ENCODE data around the gene SLC7A7. TPM values are rescaled to one million over a fixed set of nuclear protein-coding genes. Genes with fewer than 3 reads are reported as not detected.

The SLC7A7 gene
- total and polyA plus RNA-seq, 4 donors, result 28.0 to 113 (median 48.2) TPM

GRCh38 chr14:22814373-22814772 is 862 bp downstream of the SLC7A7 start:
- H3K27ac ChIP-seq (ENCODE audit: low read depth in 1 of 2, low read length in 1 of 2), result no peak overlapping the region
- H3K27me3 ChIP-seq (ENCODE audit: control insufficient read depth in 3 of 3, insufficient read depth in 3 of 3, low read length in 2 of 3), result no peaks in the 10 kb centered on the region
- H3K9me3 ChIP-seq (ENCODE audit: control insufficient read depth in 4 of 4, insufficient read depth in 3 of 4, low read length in 3 of 4), result no peaks in the 10 kb centered on the region
- DNase-seq (no peak), ATAC-seq (ENCODE audit: insufficient read depth, low FRiP score) (no peak)
- H3K36me3 ChIP-seq (ENCODE audit: control insufficient read depth in 4 of 4, insufficient read depth in 4 of 4, low read length in 4 of 4), result peaks cover 0 to 1% (median 0%) of the 10 kb centered on the region in 4 donors
- no peak overlapping the region for H3K4me3 ChIP-seq
- H3K4me1 ChIP-seq (ENCODE audit: control insufficient read depth in 5 of 5, insufficient read depth in 5 of 5, low read length in 5 of 5), result peaks cover 0 to 19% (median 5%) of the 10 kb centered on the region in 5 donors
- 90 to 94% methylated on average over 7 of the region's 7 CpGs for WGBS, 2 donors
- no peak overlapping the region for H3K9ac ChIP-seq (ENCODE audit: insufficient read depth in 1 of 2, low read length in 2 of 2)
- TF ChIP-seq CTCF (IDR thresholded peaks at IDR 0.05; ENCODE audit: control extremely low read depth, extremely low read depth), result no peak

DNA sequence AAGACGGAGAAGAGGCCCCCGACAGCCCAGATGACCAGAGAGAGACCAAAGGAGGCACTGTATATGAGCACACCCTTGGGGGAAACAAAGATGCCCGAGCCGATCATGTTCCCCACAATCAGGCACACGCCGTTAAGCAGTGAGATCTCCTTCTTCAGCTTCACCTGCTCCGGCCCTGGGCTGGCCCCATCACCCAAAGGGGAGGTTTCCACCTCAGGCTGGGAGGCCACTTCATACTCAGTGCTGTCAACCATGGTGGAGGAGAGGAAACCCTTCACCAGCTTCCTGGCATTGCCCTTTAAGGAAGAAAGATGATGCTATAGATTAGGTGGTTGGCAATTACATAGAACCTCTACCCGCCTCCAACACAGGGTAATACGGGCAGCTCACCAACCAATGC is 2.1 kb downstream of the SLC7A7 start:
- DNase-seq (no peak), ATAC-seq (ENCODE audit: insufficient read depth, low FRiP score) (no peak)
- Histone ChIP-seq H3K9me3 (ENCODE audit: control insufficient read depth in 4 of 4, insufficient read depth in 3 of 4, low read length in 3 of 4) (no peaks in the 10 kb centered on the region), H3K4me3 (no peak overlapping the region), H3K4me1 (ENCODE audit: control insufficient read depth in 5 of 5, insufficient read depth in 5 of 5, low read length in 5 of 5) (peaks cover 0 to 13% (median 2%) of the 10 kb centered on the region in 5 donors), H3K27me3 (ENCODE audit: control insufficient read depth in 3 of 3, insufficient read depth in 3 of 3, low read length in 2 of 3) (no peaks in the 10 kb centered on the region), H3K36me3 (ENCODE audit: control insufficient read depth in 4 of 4, insufficient read depth in 4 of 4, low read length in 4 of 4) (peaks cover 0 to 1% (median 0%) of the 10 kb centered on the region in 4 donors), H3K9ac (ENCODE audit: insufficient read depth in 1 of 2, low read length in 2 of 2) (no peak overlapping the region), H3K27ac (ENCODE audit: low read depth in 1 of 2, low read length in 1 of 2) (no peak overlapping the region)
- no peak for TF ChIP-seq CTCF (IDR thresholded peaks at IDR 0.05; ENCODE audit: control extremely low read depth, extremely low read depth)
- WGBS, 2 donors, result 85 to 91% methylated on average over 9 of the region's 9 CpGs

GRCh38 chr14:22812744-22813143 is 2.5 kb downstream of the SLC7A7 start:
- H3K36me3 ChIP-seq (ENCODE audit: control insufficient read depth in 4 of 4, insufficient read depth in 4 of 4, low read length in 4 of 4), result peaks cover 0 to 1% (median 0%) of the 10 kb centered on the region in 4 donors
- H3K27ac ChIP-seq (ENCODE audit: low read depth in 1 of 2, low read length in 1 of 2), result no peak overlapping the region
- H3K27me3 ChIP-seq (ENCODE audit: control insufficient read depth in 3 of 3, insufficient read depth in 3 of 3, low read length in 2 of 3), result no peaks in the 10 kb centered on the region
- TF ChIP-seq CTCF (IDR thresholded peaks at IDR 0.05; ENCODE audit: control extremely low read depth, extremely low read depth), result no peak
- no peak overlapping the region for H3K9ac ChIP-seq (ENCODE audit: insufficient read depth in 1 of 2, low read length in 2 of 2)
- H3K9me3 ChIP-seq (ENCODE audit: control insufficient read depth in 4 of 4, insufficient read depth in 3 of 4, low read length in 3 of 4), result no peaks in the 10 kb centered on the region
- no peak overlapping the region for H3K4me3 ChIP-seq
- DNase-seq (no peak), ATAC-seq (ENCODE audit: insufficient read depth, low FRiP score) (no peak)
- WGBS, 2 donors, result 90 to 97% methylated on average over 4 of the region's 4 CpGs
- H3K4me1 ChIP-seq (ENCODE audit: control insufficient read depth in 5 of 5, insufficient read depth in 5 of 5, low read length in 5 of 5), result peaks cover 0 to 9% (median 1%) of the 10 kb centered on the region in 5 donors

- no peak overlapping the region for H3K4me3 ChIP-seq
Measured at GRCh38 chr14:22811722-22812121, 3.5 kb downstream of the SLC7A7 start.

More at GRCh38 chr14:22811722-22812121, 3.5 kb downstream of the SLC7A7 start:
- no peaks in the 10 kb centered on the region for H3K27me3 ChIP-seq (ENCODE audit: control insufficient read depth in 3 of 3, insufficient read depth in 3 of 3, low read length in 2 of 3)
- no peak overlapping the region for H3K9ac ChIP-seq (ENCODE audit: insufficient read depth in 1 of 2, low read length in 2 of 2)
- TF ChIP-seq CTCF (IDR thresholded peaks at IDR 0.05; ENCODE audit: control extremely low read depth, extremely low read depth), result no peak
- no peak overlapping the region for H3K27ac ChIP-seq (ENCODE audit: low read depth in 1 of 2, low read length in 1 of 2)
- peaks cover 0 to 1% (median 0%) of the 10 kb centered on the region in 4 donors for H3K36me3 ChIP-seq (ENCODE audit: control insufficient read depth in 4 of 4, insufficient read depth in 4 of 4, low read length in 4 of 4)
- no peaks in the 10 kb centered on the region for H3K9me3 ChIP-seq (ENCODE audit: control insufficient read depth in 4 of 4, insufficient read depth in 3 of 4, low read length in 3 of 4)
- DNase-seq (no peak), ATAC-seq (ENCODE audit: insufficient read depth, low FRiP score) (no peak)
- H3K4me1 ChIP-seq (ENCODE audit: control insufficient read depth in 5 of 5, insufficient read depth in 5 of 5, low read length in 5 of 5), result peaks cover 0 to 9% (median 0%) of the 10 kb centered on the region in 5 donors
- WGBS, 2 donors, result 38 to 52% methylated on average over 2 of the region's 2 CpGs

Measured in lung (tissue), 12 donors.